IMR-90 (cell line): ENCODE measurements around the gene PRLR. TPM values are rescaled to one million over a fixed set of nuclear protein-coding genes. Genes with fewer than 3 reads are reported as not detected.

ENCODE experiments used
- ATAC-seq: fragments of 200-7000 bp; cut with Tn5 transposase; 2 replicates; pipeline ENCODE4 v1.9.1; 2020; ENCODE audit warnings: low read depth, mild to moderate bottlenecking, moderate library complexity
- BruUV-seq: library from RNA; stranded (reverse); fragments of 400-500 nt; replicated peaks from 2 replicates; lab custom pipeline; 2021; lab: Mats Ljungman, UMichigan
- CTCF ChIA-PET: fragments of 300-600 bp; formaldehyde crosslinking; extraction: SDS; loops from one replicate; lab custom pipeline; 2021; ENCODE audit warnings: antibody characterized with exemption; lab: Yijun Ruan, JAX
- POLR2A ChIA-PET: fragments of 300-600 bp; sonication (Branson Sonifier 250); formaldehyde crosslinking; loops from one replicate; lab custom pipeline; 2022; ENCODE audit warnings: antibody characterized with exemption; ENCODE audit not compliant: unreplicated experiment; lab: Charles Lee
- DNase-seq: peaks from one replicate; pipeline ENCODE4 v3.0.0; 2013
- H2AFZ ChIP-seq: replicated peaks from 2 replicates; pipeline ENCODE3; 2013; ENCODE audit warnings: low read length, mild to moderate bottlenecking; ENCODE audit not compliant: poor library complexity
- H2AK5ac ChIP-seq: 2 replicates; pipeline ENCODE4 v1.6.1; 2013; ENCODE audit warnings: low read depth, low read length, inconsistent platforms
- H2AK9ac ChIP-seq: replicated peaks from 2 replicates; pipeline ENCODE3; 2013; ENCODE audit warnings: mild to moderate bottlenecking, low read depth, low read length, moderate library complexity; ENCODE audit not compliant: poor library complexity
- H2BK120ac ChIP-seq: 2 replicates; pipeline ENCODE4 v1.6.1; 2013; ENCODE audit warnings: low read depth, low read length, inconsistent platforms
- H2BK15ac ChIP-seq: 3 replicates; pipeline ENCODE4 v1.6.1; 2013; ENCODE audit warnings: low read depth, low read length, inconsistent platforms
- H2BK20ac ChIP-seq: 2 replicates; pipeline ENCODE4 v1.6.1; 2013; ENCODE audit warnings: low read depth, mild to moderate bottlenecking, inconsistent platforms, low read length, moderate library complexity
- H2BK5ac ChIP-seq: 2 replicates; pipeline ENCODE4 v1.6.1; 2013; ENCODE audit warnings: mild to moderate bottlenecking, low read depth, low read length, inconsistent platforms; ENCODE audit not compliant: poor library complexity, severe bottlenecking
- H3K14ac ChIP-seq: replicated peaks from 2 replicates; pipeline ENCODE4 v1.6.1; 2013; ENCODE audit warnings: low read depth, low read length, inconsistent platforms
- H3K18ac ChIP-seq: 2 replicates; pipeline ENCODE4 v1.6.1; 2013; ENCODE audit warnings: low read depth, low read length, control low read depth
- H3K23ac ChIP-seq: 2 replicates; pipeline ENCODE4 v1.6.1; 2013; ENCODE audit warnings: low read depth, low read length, inconsistent platforms
- H3K27ac ChIP-seq: 2 replicates; pipeline ENCODE4 v1.5.1; 2013; ENCODE audit warnings: mild to moderate bottlenecking, control low read depth, low read length; ENCODE audit not compliant: insufficient read depth
- H3K27me3 ChIP-seq: 2 replicates; pipeline ENCODE4 v1.6.1; 2013; ENCODE audit warnings: low read length; ENCODE audit not compliant: control insufficient read depth, insufficient read depth
- H3K36me3 ChIP-seq: 2 replicates; pipeline ENCODE4 v1.6.1; 2013; ENCODE audit warnings: low read length, mixed read lengths; ENCODE audit not compliant: control insufficient read depth, insufficient read depth
- H3K4ac ChIP-seq: 2 replicates; pipeline ENCODE4 v1.6.1; 2013; ENCODE audit warnings: low read depth, low read length, inconsistent platforms
- H3K4me1 ChIP-seq: 2 replicates; pipeline ENCODE4 v1.6.1; 2013; ENCODE audit warnings: low read length, mixed read lengths; ENCODE audit not compliant: control insufficient read depth, insufficient read depth
- H3K4me2 ChIP-seq: 2 replicates; pipeline ENCODE4 v1.6.1; 2013; ENCODE audit warnings: low read depth, mild to moderate bottlenecking, control low read depth, low read length, moderate library complexity
- H3K4me3 ChIP-seq: 2 replicates; pipeline ENCODE4 v1.5.1; 2013; ENCODE audit warnings: low read depth, mild to moderate bottlenecking, control low read depth, low read length, moderate library complexity; ENCODE audit not compliant: insufficient read depth
- H3K56ac ChIP-seq: 2 replicates; pipeline ENCODE4 v1.6.1; 2013; ENCODE audit warnings: low read length, inconsistent platforms; ENCODE audit not compliant: insufficient read depth; ENCODE audit errors: extremely low read depth
- H3K79me1 ChIP-seq, 2 experiments: 2 replicates each; pipeline ENCODE4 v1.6.1; 2013; ENCODE audit warnings: low read length in 2 of 2, inconsistent platforms in 1 of 2, low read depth in 1 of 2
- H3K9ac ChIP-seq: 2 replicates; pipeline ENCODE4 v1.6.1; 2013; ENCODE audit warnings: low read depth, low read length, control low read depth
- H3K9me1 ChIP-seq: 2 replicates; pipeline ENCODE4 v1.6.1; 2013; ENCODE audit warnings: low read length, inconsistent platforms; ENCODE audit not compliant: insufficient read depth
- H3K9me3 ChIP-seq: 2 replicates; pipeline ENCODE4 v1.6.1; 2013; ENCODE audit warnings: low read length; ENCODE audit not compliant: control insufficient read depth, insufficient read depth
- H4K20me1 ChIP-seq: 2 replicates; pipeline ENCODE4 v1.6.1; 2013; ENCODE audit warnings: low read length, inconsistent platforms; ENCODE audit not compliant: insufficient read depth
- H4K5ac ChIP-seq: 2 replicates; pipeline ENCODE4 v1.6.1; 2013; ENCODE audit warnings: mild to moderate bottlenecking, low read depth, low read length, control low read depth
- H4K8ac ChIP-seq, 2 experiments: 2 replicates each; pipeline ENCODE4 v1.6.1; 2013; ENCODE audit warnings: low read depth in 2 of 2, low read length in 2 of 2, control low read depth in 1 of 2, inconsistent platforms in 1 of 2
- H4K91ac ChIP-seq: 2 replicates; pipeline ENCODE4 v1.6.1; 2013; ENCODE audit warnings: low read depth, low read length, inconsistent platforms; ENCODE audit not compliant: insufficient read depth
- CHD1 ChIP-seq: IDR thresholded peaks from 2 replicates; pipeline ENCODE4 v1.6.1; 2012; ENCODE audit warnings: low read depth, low read length, improper control_type of control experiment
- MAZ ChIP-seq: IDR thresholded peaks from 2 replicates; pipeline ENCODE4 v1.6.1; 2012; ENCODE audit warnings: low read depth, mild to moderate bottlenecking, low read length, improper control_type of control experiment, moderate library complexity, borderline replicate concordance
- MXI1 ChIP-seq: IDR thresholded peaks from 2 replicates; pipeline ENCODE4 v1.6.1; 2012; ENCODE audit warnings: low read depth, mild to moderate bottlenecking, low read length, moderate library complexity, borderline replicate concordance
- POLR2A ChIP-seq: IDR thresholded peaks from 2 replicates; pipeline ENCODE4 v1.6.1; 2012; ENCODE audit warnings: mild to moderate bottlenecking, low read depth, low read length
- RAD21 ChIP-seq: IDR thresholded peaks from 2 replicates; pipeline ENCODE4 v1.6.1; 2012; ENCODE audit warnings: low read length, improper control_type of control experiment
- SMC3 ChIP-seq: fragments of 150-350 bp; IDR thresholded peaks from 2 replicates; pipeline ENCODE4 v1.6.1; 2016; ENCODE audit warnings: low read depth, mild to moderate bottlenecking, antibody characterized with exemption, low read length, moderate library complexity
- WGBS, 2 experiments: methylation state at CpG; one replicate each; pipeline versions ENCODE4 v1.1.5 to v1.1.7; 2013; ENCODE audit warnings: missing lambda C conversion rate in 2 of 2; ENCODE audit not compliant: insufficient read length in 1 of 2; ENCODE audit errors: extremely low coverage in 2 of 2; 5-methylcytosine and 5-hydroxymethylcytosine counted together
- dilution Hi-C: fragments of 300-500 bp; cut with HindIII; formaldehyde crosslinking; loops from one replicate; pipeline ENCODE4 v1.14.3; 2018; ENCODE audit warnings: low sequenced_read_pairs; ENCODE audit not compliant: unreplicated experiment
- in situ Hi-C: fragments of 300-500 bp; cut with MboI; formaldehyde crosslinking; loops from 3 replicates; pipeline ENCODE4 v1.14.3; 2019; ENCODE audit warnings: low sequenced_read_pairs, inconsistent platforms, mixed read lengths
- intact Hi-C: fragments of 100-400 bp; cut with micrococcal nuclease; formaldehyde crosslinking; loops from 2 replicates; pipeline ENCODE4 v1.10.0; 2022
- polyA plus RNA-seq, 3 experiments: library from polyadenylated mRNA; depleted of rRNA; stranded (reverse); fragments of >200 nt; gene quantifications; 2 replicates each; pipeline ENCODE4 v1.2.3, GENCODE V29; 2012; ENCODE audit warnings: low replicate concordance in 1 of 3
- total RNA-seq: library from RNA; depleted of rRNA; stranded (reverse); fragments of >200 nt; gene quantifications from 2 replicates; pipeline ENCODE4 v1.2.3, GENCODE V29; 2012
- TF ChIP-seq, protein P1 (sequence below): conservative IDR thresholded peaks from 2 replicates; pipeline ENCODE4 v1.5.1; 2012; ENCODE audit warnings: mild to moderate bottlenecking, low read depth, low read length, improper control_type of control experiment
- TF ChIP-seq, protein P2 (sequence below): fragments of 150-350 bp; IDR thresholded peaks from 2 replicates; pipeline ENCODE4 v1.6.1; 2017; ENCODE audit warnings: mild to moderate bottlenecking, antibody characterized with exemption, low read length, low read depth

Gene PRLR
- total and polyA plus RNA-seq, 2 of the 4 experiments (the other 2 are of a cell fraction): 0.24 to 0.54 TPM

DNA sequence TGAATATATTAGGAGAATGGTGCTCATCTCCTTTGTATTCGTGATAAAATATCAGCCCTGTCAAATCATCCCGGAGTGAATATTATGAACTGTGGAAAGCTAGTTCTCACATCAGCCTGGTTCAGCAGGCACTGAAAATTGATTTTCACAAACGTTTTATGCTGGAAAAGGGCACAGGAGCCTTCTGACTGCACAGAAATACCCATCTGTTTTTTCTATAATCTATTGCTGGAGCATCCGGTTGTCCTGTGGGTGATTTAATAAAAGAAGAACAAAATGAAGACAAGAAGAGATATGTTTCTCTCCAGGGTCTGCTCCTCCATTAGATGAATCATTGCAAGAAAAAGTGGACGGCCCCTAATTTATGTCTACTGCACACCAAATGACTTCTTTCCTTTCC lies 85.3 kb downstream of the PRLR start:
- H4K8ac ChIP-seq: no peak overlapping the region
- no peak overlapping the region for H3K27ac ChIP-seq
- in situ Hi-C loops (no loop called here), dilution Hi-C loops (no loop called here), intact Hi-C loops (no loop called here)
- H3K23ac ChIP-seq: no peak overlapping the region
- H3K4ac ChIP-seq: no peak overlapping the region
- no peak overlapping the region for H2BK15ac ChIP-seq
- H4K91ac ChIP-seq: no peak overlapping the region
- ATAC-seq (no peak), DNase-seq (no peak)
- H4K20me1 ChIP-seq: no peaks in the 10 kb centered on the region
- H3K14ac ChIP-seq: no peak overlapping the region
- no peaks in the 10 kb centered on the region for H3K36me3 ChIP-seq
- H3K18ac ChIP-seq: peak overlapping the region; percentile 13; the same call in 1 of the 2 replicates
- H3K9me1 ChIP-seq: no peaks in the 10 kb centered on the region
- no peak overlapping the region for H2AK5ac ChIP-seq
- no peaks in the 10 kb centered on the region; the same call in 1 of the 2 replicates for H3K27me3 ChIP-seq
- H2BK120ac ChIP-seq: no peak overlapping the region
- no peak overlapping the region for H3K9ac ChIP-seq
- no TSS peak for BruUV-seq
- H3K56ac ChIP-seq: no peak overlapping the region
- no peak overlapping the region for H2BK20ac ChIP-seq
- no CpG with 5 or more reads among the region's 5 CpGs for WGBS, 2 experiments
- CTCF ChIA-PET: no interaction called here
- no peaks in the 10 kb centered on the region; the same call in 1 of the 2 replicates for H3K4me1 ChIP-seq
- no peak overlapping the region for H2AFZ ChIP-seq
- H3K4me3 ChIP-seq: no peak overlapping the region
- no peak overlapping the region for H2AK9ac ChIP-seq
- no peak overlapping the region for H4K5ac ChIP-seq
- no peak overlapping the region for H3K4me2 ChIP-seq
- H3K9me3 ChIP-seq: no peaks in the 10 kb centered on the region
- H3K79me1 ChIP-seq: no peaks in the 10 kb centered on the region
- POLR2A ChIA-PET: no interaction called here
- H2BK5ac ChIP-seq: no peak overlapping the region
- TF ChIP-seq MAZ (no peak), POLR2A (no peak), RAD21 (no peak), MXI1 (no peak), SMC3 (no peak), CHD1 (no peak)
- TF ChIP-seq, protein P1, sequence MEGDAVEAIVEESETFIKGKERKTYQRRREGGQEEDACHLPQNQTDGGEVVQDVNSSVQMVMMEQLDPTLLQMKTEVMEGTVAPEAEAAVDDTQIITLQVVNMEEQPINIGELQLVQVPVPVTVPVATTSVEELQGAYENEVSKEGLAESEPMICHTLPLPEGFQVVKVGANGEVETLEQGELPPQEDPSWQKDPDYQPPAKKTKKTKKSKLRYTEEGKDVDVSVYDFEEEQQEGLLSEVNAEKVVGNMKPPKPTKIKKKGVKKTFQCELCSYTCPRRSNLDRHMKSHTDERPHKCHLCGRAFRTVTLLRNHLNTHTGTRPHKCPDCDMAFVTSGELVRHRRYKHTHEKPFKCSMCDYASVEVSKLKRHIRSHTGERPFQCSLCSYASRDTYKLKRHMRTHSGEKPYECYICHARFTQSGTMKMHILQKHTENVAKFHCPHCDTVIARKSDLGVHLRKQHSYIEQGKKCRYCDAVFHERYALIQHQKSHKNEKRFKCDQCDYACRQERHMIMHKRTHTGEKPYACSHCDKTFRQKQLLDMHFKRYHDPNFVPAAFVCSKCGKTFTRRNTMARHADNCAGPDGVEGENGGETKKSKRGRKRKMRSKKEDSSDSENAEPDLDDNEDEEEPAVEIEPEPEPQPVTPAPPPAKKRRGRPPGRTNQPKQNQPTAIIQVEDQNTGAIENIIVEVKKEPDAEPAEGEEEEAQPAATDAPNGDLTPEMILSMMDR: no peak
- TF ChIP-seq, protein P2, sequence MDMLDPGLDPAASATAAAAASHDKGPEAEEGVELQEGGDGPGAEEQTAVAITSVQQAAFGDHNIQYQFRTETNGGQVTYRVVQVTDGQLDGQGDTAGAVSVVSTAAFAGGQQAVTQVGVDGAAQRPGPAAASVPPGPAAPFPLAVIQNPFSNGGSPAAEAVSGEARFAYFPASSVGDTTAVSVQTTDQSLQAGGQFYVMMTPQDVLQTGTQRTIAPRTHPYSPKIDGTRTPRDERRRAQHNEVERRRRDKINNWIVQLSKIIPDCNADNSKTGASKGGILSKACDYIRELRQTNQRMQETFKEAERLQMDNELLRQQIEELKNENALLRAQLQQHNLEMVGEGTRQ: no peak
